Trophoblast cell (in vitro differentiated cells and primary cell): Measurements from ENCODE around the gene ASH1L.

Experiments
- DNase-seq, 2 donors: peaks; one replicate each; pipeline ENCODE4 v3.0.0-alpha.2; 2016
- H2AFZ ChIP-seq: 2 replicates; pipeline ENCODE4 v1.6.1; 2013; ENCODE audit warnings: low read length, moderate library complexity, mild to moderate bottlenecking; ENCODE audit not compliant: insufficient read depth, poor library complexity
- H2AK5ac ChIP-seq: 2 replicates; pipeline ENCODE4 v1.6.1; 2013; ENCODE audit warnings: mild to moderate bottlenecking, low read length
- H2BK120ac ChIP-seq: 2 replicates; pipeline ENCODE4 v1.6.1; 2013; ENCODE audit warnings: low read length, mild to moderate bottlenecking, moderate library complexity; ENCODE audit not compliant: insufficient read depth, poor library complexity
- H2BK12ac ChIP-seq: 2 replicates; pipeline ENCODE4 v1.6.1; 2013; ENCODE audit warnings: mild to moderate bottlenecking, low read length, moderate library complexity
- H2BK5ac ChIP-seq: 2 replicates; pipeline ENCODE4 v1.6.1; 2013; ENCODE audit warnings: low read length, low read depth, moderate library complexity, mild to moderate bottlenecking; ENCODE audit not compliant: poor library complexity
- H3K14ac ChIP-seq: 2 replicates; pipeline ENCODE4 v1.6.1; 2013; ENCODE audit warnings: mild to moderate bottlenecking, low read length
- H3K18ac ChIP-seq: 2 replicates; pipeline ENCODE4 v1.6.1; 2013; ENCODE audit warnings: mild to moderate bottlenecking, low read length
- H3K23ac ChIP-seq: 2 replicates; pipeline ENCODE4 v1.6.1; 2013; ENCODE audit warnings: low read length
- H3K27ac ChIP-seq: 2 replicates; pipeline ENCODE4 v1.5.1; 2013; ENCODE audit warnings: low read depth, mild to moderate bottlenecking, inconsistent platforms, low read length, moderate library complexity
- H3K27me3 ChIP-seq: 2 replicates; pipeline ENCODE4 v1.6.1; 2013; ENCODE audit warnings: inconsistent platforms, mild to moderate bottlenecking, low read length, moderate library complexity; ENCODE audit not compliant: insufficient read depth
- H3K36me3 ChIP-seq, 2 experiments: 1 replicate in 1 of 2; 2 replicates in 1 of 2; pipeline ENCODE4 v1.6.1; 2013; ENCODE audit warnings: low read length in 2 of 2, mild to moderate bottlenecking in 2 of 2, moderate library complexity in 1 of 2; ENCODE audit not compliant: insufficient read depth in 2 of 2, control insufficient read depth in 1 of 2
- H3K4ac ChIP-seq: 2 replicates; pipeline ENCODE4 v1.6.1; 2013; ENCODE audit warnings: low read depth, mild to moderate bottlenecking, low read length, moderate library complexity
- H3K4me1 ChIP-seq, 2 experiments: 1 replicate in 1 of 2; 2 replicates in 1 of 2; pipeline ENCODE4 v1.6.1; 2013; ENCODE audit warnings: low read length in 2 of 2, mild to moderate bottlenecking in 2 of 2, moderate library complexity in 1 of 2; ENCODE audit not compliant: insufficient read depth in 2 of 2, control insufficient read depth in 1 of 2
- H3K4me2 ChIP-seq: 2 replicates; pipeline ENCODE4 v1.6.1; 2013; ENCODE audit warnings: inconsistent platforms, mild to moderate bottlenecking, low read length, moderate library complexity
- H3K4me3 ChIP-seq: 2 replicates; pipeline ENCODE4 v1.5.1; 2013; ENCODE audit warnings: mild to moderate bottlenecking, low read depth, low read length, inconsistent platforms
- H3K79me1 ChIP-seq: one replicate; pipeline ENCODE4 v1.6.1; 2013; ENCODE audit warnings: low read length
- H3K79me2 ChIP-seq: 2 replicates; pipeline ENCODE4 v1.6.1; 2013; ENCODE audit warnings: low read length, mild to moderate bottlenecking; ENCODE audit not compliant: control insufficient read depth, insufficient read depth, poor library complexity
- H3K9ac ChIP-seq: 2 replicates; pipeline ENCODE4 v1.6.1; 2013; ENCODE audit warnings: mild to moderate bottlenecking, low read length
- H3K9me3 ChIP-seq: 2 replicates; pipeline ENCODE4 v1.6.1; 2013; ENCODE audit warnings: low read depth, mild to moderate bottlenecking, control low read depth, inconsistent platforms, low read length; ENCODE audit not compliant: insufficient read depth
- H4K12ac ChIP-seq: 2 replicates; pipeline ENCODE4 v1.6.1; 2013; ENCODE audit warnings: low read depth, mild to moderate bottlenecking, low read length, moderate library complexity
- H4K8ac ChIP-seq: 2 replicates; pipeline ENCODE4 v1.6.1; 2013; ENCODE audit warnings: low read depth, mild to moderate bottlenecking, low read length, moderate library complexity
- H4K91ac ChIP-seq: one replicate; pipeline ENCODE4 v1.6.1; 2013; ENCODE audit warnings: low read depth, mild to moderate bottlenecking, low read length, moderate library complexity
- WGBS: extraction: QIAGEN DNeasy Blood & Tissue Kit; methylation state at CpG from one replicate; pipeline ENCODE4 v1.1.7; 2013; ENCODE audit warnings: missing lambda C conversion rate; ENCODE audit not compliant: insufficient read length, insufficient coverage; ENCODE audit errors: extremely low coverage; 5-methylcytosine and 5-hydroxymethylcytosine counted together

The ASH1L gene

GRCh38 chr1:155485945-155486344, 76.7 kb downstream of the ASH1L start:
- Histone ChIP-seq H3K36me3 (peaks cover 0 to 3% of the 10 kb centered on the region in 2 experiments), H3K9me3 (no peaks in the 10 kb centered on the region), H2AK5ac (no peak overlapping the region), H2BK120ac (no peak overlapping the region), H2AFZ (no peak overlapping the region), H4K8ac (no peak overlapping the region), H3K4me2 (no peak overlapping the region), H2BK12ac (no peak overlapping the region), H3K27me3 (no peaks in the 10 kb centered on the region), H3K9ac (no peak overlapping the region), H3K4me1 (no peaks in the 10 kb centered on the region), H3K4me3 (no peak overlapping the region), H3K27ac (no peak overlapping the region), H3K23ac (no peak overlapping the region), H4K12ac (no peak overlapping the region), H4K91ac (no peak overlapping the region), H3K14ac (no peak overlapping the region), H3K79me2 (no peaks in the 10 kb centered on the region), H2BK5ac (no peak overlapping the region), H3K79me1 (no peaks in the 10 kb centered on the region), H3K4ac (no peak overlapping the region), H3K18ac (no peak overlapping the region)
- DNase-seq, result no peak

GRCh38 chr1:155485222-155485621, 77.4 kb downstream of the ASH1L start:
- WGBS, result no CpG with 5 or more reads among the region's 4 CpGs
- Histone ChIP-seq H2BK5ac (no peak overlapping the region), H3K23ac (no peak overlapping the region), H2AFZ (no peak overlapping the region), H2BK120ac (no peak overlapping the region), H3K27me3 (no peaks in the 10 kb centered on the region), H3K18ac (no peak overlapping the region), H3K4me3 (no peak overlapping the region), H3K9ac (no peak overlapping the region), H2AK5ac (no peak overlapping the region), H3K36me3 (peaks cover 0 to 3% of the 10 kb centered on the region in 2 experiments), H3K14ac (no peak overlapping the region), H3K79me2 (no peaks in the 10 kb centered on the region), H2BK12ac (no peak overlapping the region), H3K9me3 (no peaks in the 10 kb centered on the region), H3K79me1 (no peaks in the 10 kb centered on the region), H4K8ac (no peak overlapping the region), H3K27ac (no peak overlapping the region), H4K91ac (no peak overlapping the region), H4K12ac (no peak overlapping the region), H3K4me2 (no peak overlapping the region), H3K4ac (no peak overlapping the region), H3K4me1 (no peaks in the 10 kb centered on the region)
- no peak for DNase-seq

GRCh38 chr1:155481741-155482241, 80.8 kb downstream of the ASH1L start:
- DNase-seq, result no peak

GRCh38 chr1:155479205-155479604, 83.4 kb downstream of the ASH1L start:
- no peak overlapping the region for H2BK12ac ChIP-seq
- no peak overlapping the region for H3K27ac ChIP-seq
- H3K27me3 ChIP-seq, result no peaks in the 10 kb centered on the region
- no peaks in the 10 kb centered on the region for H3K4me1 ChIP-seq
- H3K23ac ChIP-seq, result no peak overlapping the region
- H3K18ac ChIP-seq, result no peak overlapping the region
- no peak overlapping the region for H3K4me2 ChIP-seq
- H3K79me2 ChIP-seq, result no peaks in the 10 kb centered on the region
- no peak overlapping the region for H2BK5ac ChIP-seq
- DNase-seq, result peak; percentile 20 to 55
- no peaks in the 10 kb centered on the region for H3K9me3 ChIP-seq
- no peak overlapping the region for H3K4me3 ChIP-seq
- no CpG with 5 or more reads among the region's 2 CpGs for WGBS
- no peak overlapping the region for H2AK5ac ChIP-seq
- H3K14ac ChIP-seq, result no peak overlapping the region
- no peak overlapping the region for H4K12ac ChIP-seq
- peaks cover 0 to 13% of the 10 kb centered on the region in 2 experiments for H3K36me3 ChIP-seq
- no peak overlapping the region for H4K91ac ChIP-seq
- H2AFZ ChIP-seq, result no peak overlapping the region
- no peak overlapping the region for H2BK120ac ChIP-seq
- H3K9ac ChIP-seq, result no peak overlapping the region
- H3K4ac ChIP-seq, result no peak overlapping the region
- H3K79me1 ChIP-seq, result no peaks in the 10 kb centered on the region
- H4K8ac ChIP-seq, result no peak overlapping the region

More at GRCh38 chr1:155481741-155482241, 80.8 kb downstream of the ASH1L start:
- WGBS, result no CpG with 5 or more reads among the region's 2 CpGs
- H2BK12ac ChIP-seq, result no peak overlapping the region
- H4K8ac ChIP-seq, result no peak overlapping the region
- H3K36me3 ChIP-seq, result peaks cover 0 to 13% of the 10 kb centered on the region in 2 experiments
- no peaks in the 10 kb centered on the region for H3K4me1 ChIP-seq
- H3K4me3 ChIP-seq, result no peak overlapping the region
- H4K91ac ChIP-seq, result no peak overlapping the region
- H3K23ac ChIP-seq, result no peak overlapping the region
- H3K14ac ChIP-seq, result no peak overlapping the region
- no peak overlapping the region for H2BK120ac ChIP-seq
- no peak overlapping the region for H4K12ac ChIP-seq
- H3K79me2 ChIP-seq, result no peaks in the 10 kb centered on the region
- no peak overlapping the region for H2AK5ac ChIP-seq
- H2AFZ ChIP-seq, result no peak overlapping the region
- H3K4ac ChIP-seq, result no peak overlapping the region
- H3K27ac ChIP-seq, result no peak overlapping the region
- H3K4me2 ChIP-seq, result no peak overlapping the region
- H3K9me3 ChIP-seq, result no peaks in the 10 kb centered on the region
- H3K9ac ChIP-seq, result no peak overlapping the region
- no peaks in the 10 kb centered on the region for H3K79me1 ChIP-seq
- no peaks in the 10 kb centered on the region for H3K27me3 ChIP-seq
- no peak overlapping the region for H2BK5ac ChIP-seq
- no peak overlapping the region for H3K18ac ChIP-seq
